GM21723 (cell line): ENCODE measurements around the gene PDLIM3.
"Not testable (repeated sequence)": the region's sequence is repeated elsewhere in the genome, so short reads cannot be mapped to it uniquely, and the experiment has no call there.

ENCODE experiments used
- ATAC-seq: cut with Tn5 transposase; IDR thresholded peaks from one replicate; pipeline ENCODE4 v1.9.1; 2021; ENCODE audit warnings: mild to moderate bottlenecking, moderate library complexity; ENCODE audit not compliant: unreplicated experiment

Gene PDLIM3

GRCh38 chr4:185522451-185522850, 12.9 kb downstream of the PDLIM3 start:
- no peak for ATAC-seq

GRCh38 chr4:185520119-185520518, 15.2 kb downstream of the PDLIM3 start:
- ATAC-seq: no peak

GRCh38 chr4:185518494-185518893, 16.8 kb downstream of the PDLIM3 start:
- ATAC-seq: no peak

DNA sequence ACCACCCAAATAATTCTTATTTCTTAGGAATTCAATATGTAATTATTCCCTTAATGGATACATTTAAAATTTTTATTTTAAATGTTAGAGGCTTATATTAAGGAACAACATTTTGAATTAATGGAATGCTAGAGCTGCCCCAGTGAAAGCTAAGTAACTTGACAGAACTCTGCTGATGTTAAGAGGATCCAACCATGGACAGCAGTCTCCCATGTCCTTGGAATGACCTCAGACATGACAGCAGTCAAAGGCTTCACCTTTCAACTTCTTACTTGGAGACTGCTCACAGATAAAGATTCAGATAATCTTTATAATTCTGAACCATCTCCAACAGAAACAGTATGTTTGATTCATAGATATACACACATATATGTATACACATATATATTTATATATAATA, 17.2 kb downstream of the PDLIM3 start:
- ATAC-seq: no peak

- no peak for ATAC-seq
Measured at GRCh38 chr4:185515248-185515647, 20.1 kb downstream of the PDLIM3 start.

- ATAC-seq: no peak
Measured at GRCh38 chr4:185514182-185514697, 21.1 kb downstream of the PDLIM3 start.

GRCh38 chr4:185513489-185514181, 21.7 kb downstream of the PDLIM3 start:
- no peak for ATAC-seq

GRCh38 chr4:185512516-185512915, 22.8 kb downstream of the PDLIM3 start:
- no peak for ATAC-seq

DNA sequence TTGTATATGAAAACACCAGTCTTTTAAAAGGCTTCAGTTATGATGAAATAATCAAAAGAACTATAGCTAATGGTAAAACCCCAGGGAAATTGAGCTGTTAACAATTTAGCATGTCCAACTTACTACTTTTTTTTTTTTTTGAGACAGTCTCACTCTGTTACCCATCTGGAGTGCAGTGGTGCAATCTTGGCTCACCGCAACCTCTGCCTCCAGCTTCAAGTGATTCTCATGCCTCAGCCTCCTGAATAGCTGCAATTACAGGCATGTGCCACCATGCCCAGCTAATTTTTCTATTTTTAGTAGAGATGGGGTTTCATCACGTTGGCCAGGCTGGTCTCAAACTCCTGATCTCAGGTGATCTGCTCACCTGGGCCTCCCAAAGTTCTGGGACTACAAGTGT, 24.1 kb downstream of the PDLIM3 start:
- ATAC-seq: not testable (repeated sequence)

GRCh38 chr4:185510806-185511205, 24.5 kb downstream of the PDLIM3 start:
- no peak for ATAC-seq

- ATAC-seq: no peak
Measured at GRCh38 chr4:185508181-185508580, 27.1 kb downstream of the PDLIM3 start.

DNA sequence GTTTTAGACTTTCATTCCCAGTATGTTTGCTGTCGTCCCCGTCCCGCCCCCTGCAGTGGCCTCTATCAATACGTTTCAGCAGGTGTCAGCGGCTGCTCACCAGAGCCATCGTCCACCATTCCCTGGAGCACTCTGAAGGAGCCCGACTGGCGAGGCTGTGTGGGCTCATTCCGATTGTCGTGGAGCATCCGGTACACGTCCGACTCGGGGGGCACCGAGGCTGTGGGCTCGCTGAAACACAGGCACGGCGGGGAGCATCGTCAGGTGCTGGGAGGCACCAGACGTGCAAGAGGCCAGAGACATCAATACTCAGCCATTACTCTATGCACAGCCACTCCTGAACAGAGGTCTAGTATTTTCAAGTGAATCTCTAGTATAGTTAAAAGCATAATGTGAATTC, 28.9 kb downstream of the PDLIM3 start:
- ATAC-seq: no peak

- no peak for ATAC-seq
Measured at GRCh38 chr4:185504098-185505047, 30.9 kb downstream of the PDLIM3 start.

DNA sequence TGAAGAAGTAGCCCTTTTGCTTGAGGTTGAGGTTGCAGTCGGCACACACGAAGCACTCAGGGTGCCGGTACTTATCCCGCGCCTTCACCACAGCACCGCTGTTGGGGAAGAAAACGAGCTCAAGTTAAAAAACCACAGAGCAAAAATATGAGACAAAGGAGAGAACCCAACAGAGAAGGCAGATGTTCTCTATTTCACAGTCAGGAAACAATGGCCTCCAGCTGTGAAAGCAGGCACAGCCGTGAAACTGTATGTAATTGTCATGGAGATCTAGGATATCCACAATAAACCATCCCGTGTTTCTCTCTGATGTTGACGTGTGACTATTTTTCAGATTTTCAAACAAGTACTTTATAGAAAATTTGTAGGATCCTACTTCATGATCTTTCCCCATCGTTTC, 32.9 kb downstream of the PDLIM3 start:
- no peak for ATAC-seq

GRCh38 chr4:185500576-185500975, 34.7 kb downstream of the PDLIM3 start:
- ATAC-seq: no peak

DNA sequence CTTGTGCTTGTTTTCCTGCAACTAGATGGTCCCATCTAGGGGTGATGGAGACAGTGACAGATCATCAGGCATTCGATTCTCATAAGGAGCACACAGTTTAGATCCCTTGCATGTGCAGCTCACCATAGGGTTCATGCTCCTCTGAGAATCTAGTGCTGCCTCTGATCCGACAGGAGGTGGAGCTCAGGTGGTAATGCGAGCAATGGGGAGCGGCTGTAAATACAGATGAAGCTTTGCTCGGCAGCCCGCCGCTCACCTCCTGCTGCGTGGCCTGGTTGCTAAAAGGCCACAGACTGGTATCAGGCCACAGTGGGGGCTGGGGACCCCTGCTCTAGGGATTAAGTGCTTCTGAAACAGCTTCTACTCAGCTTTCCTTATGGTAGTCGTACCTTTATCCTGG, 35.3 kb downstream of the PDLIM3 start:
- ATAC-seq: no peak

DNA sequence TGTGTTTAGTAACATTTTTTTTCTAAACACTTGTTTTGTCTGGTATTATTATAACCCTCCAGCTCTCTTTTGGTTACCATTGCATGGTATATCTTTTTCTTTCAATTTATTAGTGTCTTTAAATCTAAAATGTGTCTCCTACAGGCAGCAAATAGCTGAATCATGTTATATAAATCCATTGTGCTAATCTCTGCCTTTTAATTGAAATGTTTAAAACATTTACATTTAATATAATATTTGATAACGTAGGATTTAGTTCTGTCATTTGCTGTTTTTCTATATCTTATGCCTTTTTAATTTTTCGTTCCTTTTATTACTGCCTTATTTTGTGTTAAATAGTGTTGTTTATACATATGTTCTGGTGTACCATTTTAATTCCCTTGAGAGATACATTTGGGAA, 46.7 kb downstream of the PDLIM3 start:
- ATAC-seq: no peak

GRCh38 chr4:185481401-185481800, 53.9 kb downstream of the PDLIM3 start:
- ATAC-seq: no peak

DNA sequence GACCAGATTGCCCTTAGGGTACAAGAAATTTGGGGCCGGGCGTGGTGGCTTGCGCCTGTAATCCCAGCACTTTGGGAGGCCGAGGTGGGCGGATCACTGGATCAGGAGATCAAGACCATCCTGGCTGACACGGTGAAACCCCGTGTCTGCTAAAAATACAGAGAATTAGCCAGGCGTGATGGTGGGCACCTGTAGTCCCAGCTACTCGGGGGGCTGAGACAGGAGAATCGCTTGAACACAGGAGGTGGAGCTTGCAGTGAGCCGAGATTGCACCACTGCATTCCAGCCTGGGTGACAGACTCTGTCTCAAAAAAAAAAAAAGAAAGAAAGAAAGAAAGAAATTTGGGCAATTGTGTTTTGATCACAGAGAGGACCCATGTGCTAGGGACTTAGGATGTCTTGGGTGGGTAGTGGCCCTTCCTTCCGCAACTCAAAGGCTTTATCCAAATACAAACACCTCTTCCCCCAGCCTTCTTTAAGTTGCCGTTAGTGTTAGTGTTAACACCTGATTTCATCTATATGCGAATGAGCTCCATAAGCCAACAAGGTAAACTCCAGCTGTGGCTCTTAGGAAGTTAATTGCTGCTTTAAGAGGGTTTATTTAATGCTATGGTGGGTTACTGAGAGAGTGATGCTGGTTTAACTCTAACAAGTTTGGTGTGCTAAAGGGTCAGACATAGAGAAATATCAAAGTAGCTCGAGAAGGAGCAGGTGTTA, 55.1 kb downstream of the PDLIM3 start:
- ATAC-seq: peak; percentile 34

DNA sequence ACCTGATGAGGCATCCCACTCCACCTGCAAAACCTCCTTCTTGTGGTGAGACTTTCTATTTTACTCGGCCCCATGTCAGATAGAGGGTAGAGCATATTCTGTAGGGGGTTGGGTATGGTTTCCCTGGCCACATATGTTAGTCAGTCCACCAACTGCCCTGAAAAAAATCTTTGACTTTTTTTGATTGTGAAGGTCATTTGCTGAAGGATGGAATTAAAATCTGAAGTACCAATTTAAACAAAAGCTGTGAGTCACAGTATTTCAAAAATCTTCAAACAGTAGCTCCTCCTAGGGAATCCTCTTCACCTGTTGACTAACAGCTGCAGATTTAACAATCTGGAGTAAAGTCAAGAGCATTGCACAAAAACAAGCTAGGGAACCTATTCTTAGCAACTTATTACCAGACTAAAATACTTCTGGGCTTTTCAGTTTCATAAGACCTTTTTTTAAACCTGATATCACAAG, 55.8 kb downstream of the PDLIM3 start:
- ATAC-seq: peak; percentile 94

- no peak for ATAC-seq
Measured at GRCh38 chr4:185473247-185473646, 62.1 kb downstream of the PDLIM3 start.
